VCaP (cell line): ENCODE data around the gene KIDINS220.

Source experiments
- H3K27ac ChIP-seq: fragments of 450-650 bp; 2 replicates; pipeline ENCODE4 v1.5.1; 2017
- TF ChIP-seq, protein P1 (sequence below): fragments of 450-650 bp; conservative IDR thresholded peaks from 2 replicates; pipeline ENCODE4 v1.5.1; 2017; ENCODE audit warnings: mild to moderate bottlenecking, moderate library complexity

The KIDINS220 gene

DNA sequence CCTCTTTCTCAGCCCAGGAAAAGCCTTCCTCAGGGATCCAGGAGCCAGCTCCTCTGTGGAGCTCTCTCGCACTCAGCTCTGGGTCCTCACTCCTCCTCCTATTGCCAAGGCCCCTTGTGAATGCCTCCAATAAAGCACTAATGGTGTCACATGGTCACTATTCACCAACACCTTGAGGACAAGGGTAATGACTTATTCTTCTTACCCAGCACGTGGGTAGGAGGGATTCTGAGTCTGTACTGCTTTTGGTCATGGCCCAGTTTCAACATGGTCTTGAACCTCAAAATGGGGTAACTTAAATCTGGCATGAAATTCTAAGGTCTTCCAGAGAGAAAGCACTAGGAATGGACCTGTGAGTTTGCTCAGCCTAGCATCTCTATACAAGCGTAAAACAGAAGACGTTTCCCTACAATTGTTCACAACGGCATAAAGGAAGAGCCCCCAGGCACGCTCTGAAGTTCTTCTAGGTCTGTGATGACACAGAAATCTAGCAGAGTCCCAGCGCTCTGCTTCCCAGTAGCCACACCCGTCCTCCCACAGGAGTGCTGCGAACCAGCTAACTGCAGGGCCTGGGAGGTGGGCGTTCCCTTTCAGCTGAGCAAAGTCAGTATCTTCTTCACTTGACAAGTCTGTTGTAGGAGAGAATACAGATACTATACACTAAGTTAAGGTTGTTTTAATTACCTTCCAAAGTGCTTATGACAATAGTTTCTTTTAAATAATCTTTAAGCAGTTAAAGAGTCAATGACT is 14.6 kb upstream of the KIDINS220 start:
- TF ChIP-seq, protein P1, sequence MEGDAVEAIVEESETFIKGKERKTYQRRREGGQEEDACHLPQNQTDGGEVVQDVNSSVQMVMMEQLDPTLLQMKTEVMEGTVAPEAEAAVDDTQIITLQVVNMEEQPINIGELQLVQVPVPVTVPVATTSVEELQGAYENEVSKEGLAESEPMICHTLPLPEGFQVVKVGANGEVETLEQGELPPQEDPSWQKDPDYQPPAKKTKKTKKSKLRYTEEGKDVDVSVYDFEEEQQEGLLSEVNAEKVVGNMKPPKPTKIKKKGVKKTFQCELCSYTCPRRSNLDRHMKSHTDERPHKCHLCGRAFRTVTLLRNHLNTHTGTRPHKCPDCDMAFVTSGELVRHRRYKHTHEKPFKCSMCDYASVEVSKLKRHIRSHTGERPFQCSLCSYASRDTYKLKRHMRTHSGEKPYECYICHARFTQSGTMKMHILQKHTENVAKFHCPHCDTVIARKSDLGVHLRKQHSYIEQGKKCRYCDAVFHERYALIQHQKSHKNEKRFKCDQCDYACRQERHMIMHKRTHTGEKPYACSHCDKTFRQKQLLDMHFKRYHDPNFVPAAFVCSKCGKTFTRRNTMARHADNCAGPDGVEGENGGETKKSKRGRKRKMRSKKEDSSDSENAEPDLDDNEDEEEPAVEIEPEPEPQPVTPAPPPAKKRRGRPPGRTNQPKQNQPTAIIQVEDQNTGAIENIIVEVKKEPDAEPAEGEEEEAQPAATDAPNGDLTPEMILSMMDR: no peak
- no peak overlapping the region for H3K27ac ChIP-seq

DNA sequence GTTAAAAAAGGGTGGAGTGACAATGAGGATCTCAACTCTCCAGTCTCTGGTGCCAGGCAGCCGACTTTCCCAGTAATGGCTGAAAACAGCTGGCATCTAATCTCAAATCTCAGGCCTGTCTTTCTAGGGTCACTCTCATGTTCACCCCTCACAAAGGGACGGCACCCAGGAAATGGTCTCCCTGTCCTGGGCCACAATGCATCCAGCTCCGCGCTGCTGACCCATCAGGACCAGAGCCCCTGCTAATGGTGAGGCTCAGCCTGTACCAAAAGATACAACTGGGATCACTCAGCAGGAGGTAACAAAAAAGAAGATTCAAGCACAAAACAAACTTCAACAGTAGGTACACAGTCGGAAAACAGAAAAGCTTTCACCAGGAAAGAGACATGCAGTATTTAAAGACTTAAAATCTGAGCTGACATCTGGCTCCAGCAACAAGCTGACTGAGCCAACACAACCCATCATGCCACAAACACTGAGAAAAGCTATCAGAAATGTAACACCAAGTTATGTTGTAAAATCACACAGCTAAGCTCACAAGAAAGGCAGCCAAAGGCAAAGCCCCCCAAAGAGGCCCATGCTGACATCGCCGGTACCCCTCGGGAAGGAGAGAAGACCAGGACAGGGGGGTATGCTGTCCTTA is 13.6 kb upstream of the KIDINS220 start:
- TF ChIP-seq, protein P1: no peak
- no peak overlapping the region for H3K27ac ChIP-seq

DNA sequence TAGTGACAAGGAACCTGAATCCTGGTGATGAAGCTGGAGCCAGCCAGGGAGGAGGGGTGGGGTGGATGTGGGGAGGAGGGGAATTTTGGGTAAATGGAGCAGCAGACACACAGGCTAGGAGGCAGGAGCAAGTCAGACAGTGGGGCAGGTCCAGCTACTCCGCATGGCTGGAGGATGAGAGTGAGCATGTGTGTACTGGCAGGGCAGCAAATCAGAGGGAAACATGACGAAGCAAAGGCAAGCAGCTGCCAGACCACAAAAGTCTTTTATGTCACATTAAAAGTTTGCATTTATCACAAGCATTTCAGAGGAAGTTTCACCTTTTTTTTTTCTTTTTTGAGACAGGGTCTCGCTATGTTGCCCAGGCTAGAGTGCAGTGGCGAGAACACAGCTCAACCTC is 11.9 kb upstream of the KIDINS220 start:
- no peak overlapping the region for H3K27ac ChIP-seq
- TF ChIP-seq, protein P1: no peak

DNA sequence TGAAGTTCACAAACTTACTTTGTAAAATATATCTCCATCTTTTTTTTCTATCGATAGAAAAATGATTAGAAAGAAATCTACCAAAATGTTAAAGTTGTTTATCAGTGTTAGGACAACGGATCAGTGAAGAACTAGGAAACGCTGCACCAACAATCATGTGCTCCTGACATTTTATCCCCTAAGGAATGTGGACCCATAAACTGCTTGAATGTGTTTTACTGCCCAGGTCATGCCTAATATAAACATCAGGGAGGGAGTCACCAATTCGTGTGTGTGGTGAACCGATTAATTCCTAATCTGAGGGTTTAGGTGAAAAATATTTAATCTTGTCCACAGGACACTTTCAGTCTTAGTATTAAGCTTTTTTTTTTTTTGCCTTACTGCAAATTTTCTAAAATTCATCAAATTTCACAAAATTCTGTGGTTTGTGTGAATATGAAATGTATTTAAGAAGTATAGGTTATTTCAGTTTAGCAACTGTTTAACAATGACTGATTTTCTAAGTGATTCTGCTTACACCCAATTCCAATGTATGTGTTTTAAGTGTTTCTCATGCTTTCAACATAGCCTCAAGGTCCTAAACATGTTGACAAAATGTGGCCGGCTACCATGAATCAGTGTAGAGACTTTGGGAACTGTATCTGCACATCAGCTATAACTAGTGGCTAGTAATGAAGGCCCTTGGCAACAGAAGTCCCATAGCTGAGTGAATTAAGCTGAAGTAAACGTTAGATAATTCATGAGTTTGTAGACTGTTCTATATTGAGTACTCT is 11.1 kb upstream of the KIDINS220 start:
- H3K27ac ChIP-seq: no peak overlapping the region
- TF ChIP-seq, protein P1: no peak

DNA sequence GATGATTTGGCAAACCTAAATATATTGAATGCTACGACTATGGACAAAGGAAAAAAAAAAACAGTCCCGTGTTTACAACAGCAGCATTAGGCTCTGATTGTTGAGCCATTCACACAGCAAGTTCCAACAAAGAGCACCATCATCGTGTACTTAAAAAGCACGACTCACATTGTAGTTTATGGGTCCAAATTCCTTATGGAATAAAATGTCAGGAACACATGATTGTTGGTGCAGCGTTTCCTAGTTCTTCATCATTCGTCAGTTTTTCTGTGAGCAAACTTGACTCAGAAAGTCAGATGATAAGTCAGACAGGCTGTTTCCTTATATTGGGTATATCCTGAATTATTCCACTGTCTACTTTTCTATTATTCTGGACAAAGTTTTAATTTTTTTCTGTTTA is 10.0 kb upstream of the KIDINS220 start:
- TF ChIP-seq, protein P1: no peak
- no peak overlapping the region for H3K27ac ChIP-seq

DNA sequence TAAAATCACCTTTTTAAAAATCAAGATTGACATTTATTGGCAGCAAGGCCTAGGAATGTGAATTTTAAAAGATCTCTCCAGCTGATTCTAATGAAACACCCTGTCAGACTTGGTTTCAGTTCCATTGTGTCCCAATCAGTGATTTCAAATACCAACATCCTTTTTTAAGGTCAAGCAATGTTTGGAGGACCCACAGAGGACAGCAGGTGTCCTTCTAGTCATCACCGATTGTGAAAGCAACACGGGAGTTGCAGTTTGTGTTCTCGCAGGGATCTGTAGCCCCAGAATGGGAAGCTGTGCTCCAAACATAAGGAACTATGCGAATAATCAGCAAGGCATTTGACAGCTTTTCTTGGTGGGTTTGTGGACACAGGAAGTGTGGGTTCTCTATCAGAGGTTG is 4.5 kb upstream of the KIDINS220 start:
- TF ChIP-seq, protein P1: no peak
- no peak overlapping the region for H3K27ac ChIP-seq

DNA sequence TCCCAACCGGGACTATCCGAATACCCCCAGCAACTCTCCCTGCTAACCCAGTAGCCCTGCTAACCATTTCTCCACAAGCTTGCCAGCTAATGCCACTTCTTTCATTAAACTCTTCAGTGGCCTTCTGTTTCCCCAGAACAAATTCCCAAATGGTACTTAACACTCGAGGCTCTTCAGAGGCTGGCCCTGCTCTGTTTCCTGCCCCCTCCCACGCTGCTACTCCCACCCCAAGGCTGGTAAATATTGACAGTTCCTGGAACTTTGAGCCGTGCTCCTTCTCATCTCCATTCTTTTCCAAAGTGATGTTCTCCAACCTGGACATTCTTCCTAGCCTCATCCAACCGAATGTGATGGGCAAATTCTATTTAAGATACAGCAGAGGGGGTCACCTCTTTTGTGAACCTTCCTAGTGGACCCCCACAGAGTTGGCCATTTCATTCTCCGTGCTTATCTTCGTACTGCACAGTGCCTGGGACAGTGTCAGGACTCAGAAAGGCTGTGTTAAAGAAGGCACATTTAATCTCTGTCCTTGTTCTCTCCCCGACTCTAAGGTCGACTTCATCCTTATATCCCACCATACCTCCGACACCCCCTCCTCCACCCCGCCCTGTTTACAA is 3.2 kb upstream of the KIDINS220 start:
- TF ChIP-seq, protein P1: no peak
- no peak overlapping the region for H3K27ac ChIP-seq
